ENCODE measurements around the gene TEAD1.

- no peak for TF ChIP-seq CTCF (IDR thresholded peaks at IDR 0.05)
- TF ChIP-seq POLR2A (IDR thresholded peaks at IDR 0.05) = no peak
Measured at GRCh38 chr11:12958986-12959385, 284.8 kb downstream of the TEAD1 start.
